GM20431 (cell line): ENCODE data around the gene MRPL20.
"Not testable (repeated sequence)": the region's sequence is repeated elsewhere in the genome, so short reads cannot be mapped to it uniquely, and the experiment has no call there.

Experiments used
- in situ Hi-C: fragments of 300-500 bp; cut with MseI, MboI; formaldehyde crosslinking; loops from one replicate; pipeline ENCODE4 v1.15.0; 2020; ENCODE audit warnings: low sequenced_read_pairs; ENCODE audit not compliant: unreplicated experiment

MRPL20 gene

DNA sequence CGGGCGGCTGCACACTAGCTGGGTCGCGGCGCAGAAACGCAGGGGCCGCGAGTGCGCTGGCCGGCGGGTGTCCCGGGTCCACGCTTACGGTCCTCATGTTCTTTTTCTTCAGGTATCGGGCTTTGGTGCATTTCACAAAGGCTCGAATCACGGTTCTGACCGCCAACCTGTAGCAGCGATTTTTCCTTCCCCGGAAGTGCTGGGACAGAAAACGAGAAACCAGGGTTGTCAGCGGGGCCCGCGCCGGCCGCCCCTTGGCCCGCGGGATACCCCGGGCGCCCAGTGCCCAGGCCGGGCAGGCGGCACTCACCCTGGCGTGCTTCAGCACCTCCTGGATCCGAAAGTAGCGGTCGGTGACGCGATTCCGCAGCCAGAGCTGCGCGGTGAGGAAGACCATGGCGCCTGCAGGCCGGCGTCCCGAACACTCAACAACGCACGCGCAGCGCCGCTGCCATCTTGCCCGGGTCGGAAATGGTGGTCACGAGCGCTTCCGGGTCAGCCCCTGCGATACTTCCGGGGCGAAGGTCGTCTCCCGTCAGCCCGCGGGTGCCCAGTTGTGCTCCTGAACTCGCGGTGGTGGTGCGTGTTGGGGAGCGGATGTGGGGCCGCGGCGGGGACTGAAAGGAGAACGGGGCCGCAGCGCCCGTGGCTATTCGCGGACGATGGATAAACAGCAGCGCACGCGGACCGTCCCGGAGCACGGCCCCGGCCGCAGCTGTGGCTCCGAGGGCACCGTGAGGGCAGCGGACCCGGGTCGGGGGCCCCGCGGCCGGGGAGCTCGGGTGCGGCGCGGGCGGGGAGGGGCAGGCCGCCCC lies at the start of gene MRPL20:
Gene MRPL20, minus strand, starts transcription at position 473 of the 815 bp plus-strand sequence. Its CDS starts 76 bp downstream, at position 397.
- in situ Hi-C loops = no loop called here

GRCh38 chr1:1456683-1457255 lies 49.7 kb upstream of the MRPL20 start:
- in situ Hi-C loops = not testable (repeated sequence)

DNA sequence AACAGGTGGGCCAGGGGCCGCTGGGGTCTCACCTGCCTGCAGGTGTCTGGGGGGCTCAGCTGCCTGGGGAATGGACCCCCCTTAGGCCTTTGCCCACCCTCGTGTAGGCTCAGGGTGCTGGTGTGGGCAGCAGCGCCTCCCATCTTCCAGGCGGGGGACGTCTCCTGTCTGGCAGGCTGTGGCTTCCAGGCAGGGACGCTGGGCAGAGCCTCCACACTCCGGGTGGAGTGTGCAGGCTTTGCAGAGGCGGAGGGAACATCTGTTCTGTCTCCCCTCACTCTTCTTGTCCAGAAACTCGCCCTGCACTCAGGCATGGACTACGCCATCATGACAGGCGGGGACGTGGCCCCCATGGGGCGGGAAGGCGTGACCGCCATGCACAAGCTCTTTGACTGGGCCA lies 48.8 kb upstream of the MRPL20 start:
- in situ Hi-C loops = not testable (repeated sequence)

- in situ Hi-C loops = no loop called here
These were observed 48.3 kb upstream of the MRPL20 start for GRCh38 chr1:1455366-1455884.

DNA sequence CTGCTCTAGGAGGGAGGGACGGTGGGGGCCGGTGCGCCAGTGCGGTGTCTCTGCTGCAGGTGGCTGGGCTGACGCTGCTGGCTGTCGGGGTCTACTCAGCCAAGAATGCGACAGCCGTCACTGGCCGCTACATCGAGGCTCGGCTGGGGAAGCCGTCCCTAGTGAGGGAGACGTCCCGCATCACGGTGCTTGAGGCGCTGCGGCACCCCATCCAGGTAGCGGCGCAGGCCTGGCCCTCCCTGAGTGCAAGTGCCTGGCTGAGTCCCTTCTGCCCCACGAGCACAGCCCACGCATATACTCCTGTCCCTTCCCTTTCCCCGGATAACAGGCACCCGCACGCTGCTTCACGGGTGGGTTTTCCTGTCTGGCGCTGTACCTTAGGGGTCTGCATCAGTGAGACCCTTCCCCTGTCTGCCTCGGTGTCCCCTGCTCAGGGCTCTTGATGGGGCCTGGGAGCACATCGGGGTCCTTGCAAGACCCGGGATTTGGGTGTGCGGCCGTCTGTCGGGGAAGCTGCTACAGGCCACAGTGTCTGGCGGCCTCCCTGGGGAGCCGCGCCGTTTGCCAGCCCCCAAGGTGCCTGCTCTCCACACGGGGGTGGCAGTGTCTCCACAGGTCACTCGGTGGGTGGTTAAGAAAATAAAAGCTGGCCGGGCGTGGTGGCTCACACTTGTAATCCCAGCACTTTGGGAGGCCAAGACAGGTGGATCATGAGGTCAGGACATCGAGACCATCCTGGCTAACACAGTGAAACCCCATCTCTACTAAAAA lies 47.4 kb upstream of the MRPL20 start:
- in situ Hi-C loops = not testable (repeated sequence)

- in situ Hi-C loops = no loop called here
These were observed 45.8 kb upstream of the MRPL20 start for GRCh38 chr1:1452882-1453281.

- in situ Hi-C loops = not testable (repeated sequence)
These were observed 45.3 kb upstream of the MRPL20 start for GRCh38 chr1:1452365-1452739.

DNA sequence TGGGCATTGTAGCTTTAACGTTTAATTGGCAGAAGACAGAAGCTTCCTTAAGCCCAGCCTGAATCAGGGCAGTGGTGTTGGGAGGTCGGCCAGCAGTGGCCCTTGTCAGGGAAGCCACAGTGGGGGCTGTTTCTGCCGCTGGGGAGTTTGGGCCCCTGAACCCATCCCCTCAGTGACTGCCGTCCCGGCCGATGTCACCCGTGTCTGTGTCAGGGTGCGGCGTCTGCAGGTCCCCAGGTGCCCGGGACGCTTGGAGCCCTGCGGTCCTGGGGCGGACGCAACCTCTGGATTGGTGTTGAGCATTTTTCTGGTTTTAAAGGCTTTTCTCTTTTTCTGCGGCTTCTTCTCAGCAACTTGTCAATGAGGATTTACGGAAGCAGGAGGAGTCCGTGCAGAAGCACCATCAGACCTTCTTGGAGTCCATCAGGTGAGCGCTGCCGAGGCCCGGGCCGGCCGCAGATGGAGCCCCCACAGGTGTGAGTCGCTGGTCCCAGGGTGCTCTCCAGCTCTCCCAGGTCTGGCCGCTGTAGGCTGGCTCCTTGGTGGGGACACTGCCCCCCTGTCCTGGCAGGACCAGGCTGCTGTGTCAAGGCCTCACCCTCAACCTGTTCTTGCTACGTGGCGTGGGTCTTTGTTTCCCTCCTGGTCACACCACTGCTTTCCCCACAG lies 44.7 kb upstream of the MRPL20 start:
- in situ Hi-C loops = no loop called here

DNA sequence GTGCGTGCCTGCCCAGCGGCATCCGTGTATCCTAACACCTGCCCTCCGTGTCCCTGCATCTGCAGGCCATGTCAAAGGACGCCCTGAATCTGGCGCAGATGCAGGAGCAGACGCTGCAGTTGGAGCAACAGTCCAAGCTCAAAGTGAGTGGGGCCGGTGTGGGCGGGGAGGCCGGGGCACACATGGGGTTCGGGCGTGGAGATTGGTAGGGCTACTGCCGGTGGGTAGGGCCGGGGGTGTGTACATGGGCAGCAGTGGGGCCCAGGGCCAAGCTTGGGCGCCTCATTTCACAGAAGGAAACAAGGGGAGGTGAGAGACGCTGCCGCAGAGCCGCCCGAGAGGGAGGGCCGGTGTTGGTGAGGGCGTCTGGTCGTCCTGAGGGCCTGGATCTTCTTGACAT lies 43.5 kb upstream of the MRPL20 start:
- in situ Hi-C loops = not testable (repeated sequence)

DNA sequence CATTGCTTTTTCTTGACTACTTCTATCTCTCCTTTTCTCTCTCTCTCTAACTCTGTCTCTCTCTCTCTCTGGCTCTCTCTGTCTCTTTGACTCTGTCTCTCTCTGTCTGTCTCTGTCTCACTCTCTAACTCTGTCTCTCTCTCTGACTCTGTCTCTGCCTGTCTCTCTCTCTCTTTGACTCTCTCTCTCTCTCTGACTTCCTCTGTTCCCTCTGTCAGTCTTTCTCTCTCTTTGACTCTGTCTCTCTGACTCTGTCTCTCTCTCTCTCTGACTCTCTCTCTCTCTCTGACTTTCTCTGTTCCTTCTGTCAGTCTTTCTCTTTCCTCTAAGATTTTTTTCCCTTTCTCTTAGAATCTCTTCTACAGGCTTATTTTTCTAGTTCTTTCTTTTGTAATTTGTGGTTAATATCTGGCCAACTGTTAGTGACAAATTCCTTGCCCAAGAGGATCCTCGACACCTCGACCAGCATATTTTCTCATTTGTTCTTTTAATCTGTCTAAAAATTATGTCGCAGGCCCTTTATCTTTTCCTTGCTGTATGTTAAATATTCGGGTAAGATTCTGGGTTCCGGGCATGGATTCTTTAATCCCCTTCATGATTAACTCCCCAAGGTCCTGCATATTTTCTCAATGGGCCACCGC lies 42.1 kb upstream of the MRPL20 start, which contains the start of gene ATAD3C:
Gene ATAD3C, plus strand, starts transcription at position 591 of the 641 bp plus-strand sequence. CDS start 995 bp downstream, outside the sequence.
- in situ Hi-C loops = no loop called here

GRCh38 chr1:1446631-1447030 lies 39.5 kb upstream of the MRPL20 start:
- in situ Hi-C loops = not testable (repeated sequence)

GRCh38 chr1:1442069-1442770 lies 35.1 kb upstream of the MRPL20 start:
- in situ Hi-C loops = no loop called here

GRCh38 chr1:1441002-1441888 lies 34.2 kb upstream of the MRPL20 start:
- in situ Hi-C loops = no loop called here

DNA sequence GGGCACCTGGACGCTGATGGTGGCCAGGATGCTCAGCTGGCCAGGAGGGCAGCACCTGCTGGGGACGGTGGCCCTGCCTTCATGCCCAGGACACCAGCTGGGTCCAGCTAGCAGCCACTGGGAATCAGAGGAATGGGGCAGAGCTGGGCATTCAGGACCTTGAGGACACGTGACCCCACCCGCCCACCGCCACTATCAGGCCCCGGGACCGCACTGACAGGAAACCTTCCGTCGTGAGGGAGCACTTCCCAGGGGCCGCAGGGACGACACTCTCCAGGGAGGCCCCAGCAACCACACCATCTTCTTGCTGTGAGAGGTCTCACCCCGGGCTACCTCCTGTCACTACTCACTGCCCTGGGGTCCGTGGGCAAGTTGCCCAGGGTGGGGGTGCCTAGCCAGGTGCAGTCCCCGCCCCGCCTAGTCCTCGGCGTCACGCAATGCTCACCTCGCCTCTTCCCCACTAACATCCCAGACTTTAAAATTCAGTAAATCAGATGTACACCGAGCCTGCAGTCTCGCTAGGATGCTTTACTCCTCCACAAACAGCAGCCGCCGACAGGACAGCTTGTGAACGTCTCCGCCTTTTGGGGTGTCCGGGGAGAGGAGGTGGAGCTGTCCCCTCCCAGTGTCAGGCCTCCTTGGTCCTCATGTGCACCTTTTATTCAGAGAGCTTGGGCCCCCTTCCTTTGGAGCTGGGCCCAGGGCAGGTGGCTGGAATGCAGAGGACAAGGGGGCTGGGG lies 33.3 kb upstream of the MRPL20 start:
- in situ Hi-C loops = no loop called here

- in situ Hi-C loops = no loop called here
These were observed 32.6 kb upstream of the MRPL20 start for GRCh38 chr1:1439546-1440261.

DNA sequence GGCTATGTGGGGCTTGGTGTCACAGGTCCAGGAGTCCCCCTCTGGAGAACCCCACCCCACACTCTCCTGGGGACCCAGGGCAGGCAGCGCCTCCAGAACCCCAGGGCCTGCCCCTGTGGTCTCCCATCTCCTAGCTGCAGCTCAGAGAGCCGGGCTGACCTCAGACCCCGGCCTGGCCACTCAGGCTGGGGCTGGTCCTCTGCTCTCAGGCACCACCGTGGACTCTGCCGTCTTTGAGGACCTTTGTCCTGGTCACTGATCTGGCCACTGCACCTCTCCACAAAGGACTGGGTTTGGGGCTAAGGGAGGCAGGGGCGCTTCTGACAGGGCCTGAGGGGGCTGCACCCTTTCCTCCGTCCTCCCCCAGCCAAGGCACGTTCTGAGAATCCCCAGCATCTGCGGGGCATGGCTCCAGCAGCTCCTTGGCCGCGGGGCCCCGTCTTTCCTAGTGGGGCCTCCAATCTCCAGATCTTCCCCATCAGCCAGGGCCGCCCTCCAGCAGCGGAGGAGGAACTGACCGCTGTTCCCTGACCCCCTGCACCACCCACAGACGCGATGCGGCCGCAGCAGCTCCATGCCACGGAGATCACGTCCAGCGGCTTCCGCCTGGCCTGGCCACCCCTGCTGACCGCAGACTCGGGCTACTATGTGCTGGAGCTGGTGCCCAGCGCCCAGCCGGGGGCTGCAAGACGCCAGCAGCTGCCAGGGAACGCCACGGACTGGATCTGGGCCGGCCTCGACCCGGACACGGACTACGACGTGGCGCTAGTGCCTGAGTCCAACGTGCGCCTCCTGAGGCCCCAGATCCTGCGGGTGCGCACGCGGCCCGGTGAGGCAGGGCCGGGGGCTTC lies 31.7 kb upstream of the MRPL20 start:
- in situ Hi-C loops = no loop called here
